ENCODE results near the gene MTHFR. TPM values are rescaled to one million over a fixed set of nuclear protein-coding genes. Genes with fewer than 3 reads are reported as not detected.
A peak's percentile ranks its signal among the peaks of the same experiment; 100 is the strongest.

Gene MTHFR
- total and polyA plus RNA-seq, 2 of the 4 experiments (the other 2 are of a cell fraction): 7.3 to 7.4 TPM

DNA sequence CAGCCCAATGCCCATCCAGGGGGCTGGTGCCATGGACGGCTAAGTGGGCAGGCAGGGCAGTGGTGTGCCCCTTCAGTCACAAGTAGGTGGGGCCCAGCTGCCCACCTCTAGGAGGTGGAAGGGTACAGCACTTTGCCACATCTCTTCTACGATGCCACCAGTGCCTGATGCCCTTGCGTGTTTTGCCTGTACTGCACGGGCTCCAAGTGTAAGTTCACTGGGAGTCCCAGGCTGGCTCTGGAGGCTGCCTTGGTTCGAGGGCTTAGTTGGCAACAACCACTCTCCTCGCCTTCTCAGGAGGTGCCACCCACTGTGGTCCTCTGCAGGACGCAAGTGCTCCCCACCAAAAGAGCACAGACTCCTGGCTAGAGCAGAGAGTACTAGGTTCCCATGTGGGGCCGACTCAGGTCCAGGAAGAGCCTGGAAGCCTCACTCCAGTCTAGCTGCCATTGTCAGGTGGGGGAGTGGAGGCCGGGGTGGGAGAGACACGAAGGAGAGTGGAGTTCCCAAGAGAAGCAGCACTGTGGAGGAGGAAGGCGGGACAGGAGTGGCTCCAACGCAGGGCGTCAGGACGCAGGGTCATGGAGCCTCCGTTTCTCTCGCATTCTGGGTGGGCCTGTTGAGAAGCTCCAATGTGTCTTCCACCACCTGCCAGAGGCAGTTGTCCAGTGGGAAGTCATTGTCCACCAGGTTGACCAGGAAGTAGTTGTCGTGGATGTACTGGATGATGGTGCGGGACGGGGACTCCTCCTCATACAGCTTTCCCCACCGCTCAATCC lies 15.5 kb downstream of the MTHFR start:
- DNase-seq (no peak), ATAC-seq (ENCODE audit: low read depth) (no peak; the same call in 1 of the 2 replicates)
- H3K14ac ChIP-seq (replicated peaks; ENCODE audit: low read depth, low read length): peak overlapping the region; percentile 82
- H3K79me1 ChIP-seq (ENCODE audit: low read depth in 1 of 2, low read length in 2 of 2): peaks cover 0 to 17% of the 10 kb centered on the region in 2 experiments; a peak in 2 of 4 replicates
- H2BK15ac ChIP-seq (ENCODE audit: low read depth, low read length): peak overlapping the region; percentile 91; the same call in 2 of the 3 replicates
- peak overlapping the region; percentile 99 for H2AK9ac ChIP-seq (replicated peaks; ENCODE audit: low read depth, low read length, poor library complexity)
- CTCF ChIA-PET: no interaction called here
- H4K20me1 ChIP-seq (ENCODE audit: insufficient read depth, low read length): no peaks in the 10 kb centered on the region
- H2BK120ac ChIP-seq (ENCODE audit: low read depth, low read length): peak overlapping the region; percentile 95
- H3K27ac ChIP-seq (ENCODE audit: insufficient read depth, low read length): peak overlapping the region; percentile 90
- peak overlapping the region; percentile 86 for H2BK5ac ChIP-seq (ENCODE audit: low read depth, low read length, poor library complexity, severe bottlenecking)
- peak overlapping the region; percentile 82 for H3K23ac ChIP-seq (ENCODE audit: low read depth, low read length)
- H3K18ac ChIP-seq (ENCODE audit: low read depth, low read length): peak overlapping the region; percentile 77
- peak overlapping the region; percentile 94 for H2AK5ac ChIP-seq (ENCODE audit: low read depth, low read length)
- H4K8ac ChIP-seq (ENCODE audit: low read depth in 2 of 2, low read length in 2 of 2): peak overlapping the region; percentile 64 to 92
- peak overlapping the region; percentile 96 for H3K4ac ChIP-seq (ENCODE audit: low read depth, low read length)
- no peaks in the 10 kb centered on the region for H3K9me3 ChIP-seq (ENCODE audit: control insufficient read depth, insufficient read depth, low read length)
- POLR2A ChIA-PET (ENCODE audit: unreplicated experiment): no interaction called here
- H3K4me3 ChIP-seq (ENCODE audit: insufficient read depth, low read depth, low read length): no peak overlapping the region
- H2AFZ ChIP-seq (replicated peaks; ENCODE audit: low read length, poor library complexity): peak overlapping the region; percentile 60
- H3K4me1 ChIP-seq (ENCODE audit: control insufficient read depth, insufficient read depth, low read length): peaks cover 36% of the 10 kb centered on the region
- H3K9me1 ChIP-seq (ENCODE audit: insufficient read depth, low read length): peaks cover 37% of the 10 kb centered on the region
- H3K9ac ChIP-seq (ENCODE audit: low read depth, low read length): no peak overlapping the region; the same call in 1 of the 2 replicates
- peak overlapping the region; percentile 77 for H4K91ac ChIP-seq (ENCODE audit: insufficient read depth, low read depth, low read length)
- peaks cover 37% of the 10 kb centered on the region; the same call in 1 of the 2 replicates for H3K36me3 ChIP-seq (ENCODE audit: control insufficient read depth, insufficient read depth, low read length)
- H3K4me2 ChIP-seq (ENCODE audit: low read depth, low read length): peak overlapping the region; percentile 60
- H3K27me3 ChIP-seq (ENCODE audit: control insufficient read depth, insufficient read depth, low read length): no peaks in the 10 kb centered on the region
- in situ Hi-C loops (cut with MboI; ENCODE audit: low sequenced_read_pairs): no loop called here
- no TSS peak for BruUV-seq (replicated peaks)
- intact Hi-C loops (cut with micrococcal nuclease): no loop called here
- H2BK20ac ChIP-seq (ENCODE audit: low read depth, low read length): peak overlapping the region; percentile 91
- TF ChIP-seq MXI1 (IDR thresholded peaks at IDR 0.05; ENCODE audit: borderline replicate concordance, low read depth, low read length) (no peak), RAD21 (IDR thresholded peaks at IDR 0.05; ENCODE audit: low read length) (no peak), CEBPB (IDR thresholded peaks at IDR 0.05; ENCODE audit: low read depth, low read length) (no peak), CHD1 (IDR thresholded peaks at IDR 0.05; ENCODE audit: low read depth, low read length) (no peak), RCOR1 (IDR thresholded peaks at IDR 0.05; ENCODE audit: insufficient replicate concordance, low read length) (no peak), SMC3 (IDR thresholded peaks at IDR 0.05; ENCODE audit: low read depth, low read length) (no peak)
- TF ChIP-seq, protein P1, sequence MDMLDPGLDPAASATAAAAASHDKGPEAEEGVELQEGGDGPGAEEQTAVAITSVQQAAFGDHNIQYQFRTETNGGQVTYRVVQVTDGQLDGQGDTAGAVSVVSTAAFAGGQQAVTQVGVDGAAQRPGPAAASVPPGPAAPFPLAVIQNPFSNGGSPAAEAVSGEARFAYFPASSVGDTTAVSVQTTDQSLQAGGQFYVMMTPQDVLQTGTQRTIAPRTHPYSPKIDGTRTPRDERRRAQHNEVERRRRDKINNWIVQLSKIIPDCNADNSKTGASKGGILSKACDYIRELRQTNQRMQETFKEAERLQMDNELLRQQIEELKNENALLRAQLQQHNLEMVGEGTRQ (IDR thresholded peaks at IDR 0.05; ENCODE audit: low read depth, low read length): no peak
- TF ChIP-seq, protein P2, sequence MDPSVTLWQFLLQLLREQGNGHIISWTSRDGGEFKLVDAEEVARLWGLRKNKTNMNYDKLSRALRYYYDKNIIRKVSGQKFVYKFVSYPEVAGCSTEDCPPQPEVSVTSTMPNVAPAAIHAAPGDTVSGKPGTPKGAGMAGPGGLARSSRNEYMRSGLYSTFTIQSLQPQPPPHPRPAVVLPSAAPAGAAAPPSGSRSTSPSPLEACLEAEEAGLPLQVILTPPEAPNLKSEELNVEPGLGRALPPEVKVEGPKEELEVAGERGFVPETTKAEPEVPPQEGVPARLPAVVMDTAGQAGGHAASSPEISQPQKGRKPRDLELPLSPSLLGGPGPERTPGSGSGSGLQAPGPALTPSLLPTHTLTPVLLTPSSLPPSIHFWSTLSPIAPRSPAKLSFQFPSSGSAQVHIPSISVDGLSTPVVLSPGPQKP (IDR thresholded peaks at IDR 0.05; ENCODE audit: borderline replicate concordance, low read depth, low read length): no peak
- dilution Hi-C loops (cut with HindIII; ENCODE audit: low sequenced_read_pairs, unreplicated experiment): no loop called here
- 100% methylated on average over 1 of the region's 20 CpGs; no CpG with 5 or more reads in 1 of the 2 experiments for WGBS, 2 experiments (ENCODE audit: extremely low coverage in 2 of 2, insufficient read length in 1 of 2)
- peak overlapping the region; percentile 69 for H4K5ac ChIP-seq (ENCODE audit: low read depth, low read length)
- H3K56ac ChIP-seq (ENCODE audit: extremely low read depth, insufficient read depth, low read length): peak overlapping the region; percentile 40; the same call in 1 of the 2 replicates
